H1 (cell line): ENCODE data around the gene STOML1. TPM values are rescaled to one million over a fixed set of nuclear protein-coding genes. Genes with fewer than 3 reads are reported as not detected.

ENCODE experiments used
- polyA plus RNA-seq, 7 experiments: library from polyadenylated mRNA; depleted of rRNA in 3 of 7; stranded (reverse) in 5 of 7; unstranded in 2 of 7; fragments of >200 nt in 5 of 7; fragments of 200-250 nt in 2 of 7; gene quantifications; 1 replicate in 5 of 7; 2 replicates in 1 of 7; 4 replicates in 1 of 7; pipeline versions ENCODE4 v1.2.1 to v1.2.3, GENCODE V29; 2011 to 2013; ENCODE audit warnings: missing spikeins in 2 of 7, mixed read lengths in 2 of 7
- total RNA-seq: library from RNA; stranded (reverse); fragmentation: NEBNext Ultra II Directional; extraction: Animal tissue kit (Norgen Biotek cat#: 25700); gene quantifications from 2 replicates; pipeline ENCODE4 v1.2.1, GENCODE V29; 2021
- TF ChIP-seq, protein P1 (sequence below): IDR thresholded peaks from 2 replicates; pipeline ENCODE4 v1.6.1; 2011; ENCODE audit warnings: low read length, improper control_type of control experiment

Gene STOML1
- total and polyA plus RNA-seq, 2 of the 8 experiments (the other 6 are each of a cell fraction or from before 2014, with no cell fraction given), result 2.6 to 3.2 TPM

DNA sequence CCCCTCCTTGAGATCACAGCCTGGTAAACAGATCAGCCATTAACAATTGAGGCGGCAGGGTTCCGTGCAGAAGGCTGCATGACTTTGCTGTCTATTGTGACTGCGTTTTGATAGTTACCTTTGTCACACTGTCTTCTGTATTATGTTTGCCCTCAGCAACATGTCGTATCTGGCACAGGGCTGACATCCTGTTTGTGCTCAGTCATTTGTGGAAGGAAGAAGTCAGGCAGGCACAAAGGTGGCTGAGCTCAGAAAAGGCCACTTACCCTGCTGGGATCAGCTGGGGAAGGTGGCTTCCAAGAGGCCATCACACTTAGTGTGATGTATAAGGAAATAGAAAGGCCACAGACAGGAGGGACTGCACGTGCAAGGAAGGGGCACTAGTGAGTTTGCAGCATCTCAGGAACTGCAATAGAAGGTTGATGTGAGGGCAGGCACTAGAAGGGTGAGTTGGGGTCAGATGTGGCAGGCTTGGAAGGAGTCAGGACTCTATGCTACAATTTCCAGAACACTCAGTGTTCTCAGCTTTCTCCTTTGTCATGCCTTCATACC, 15.8 kb upstream of the STOML1 start (continued):
- TF ChIP-seq, protein P1, sequence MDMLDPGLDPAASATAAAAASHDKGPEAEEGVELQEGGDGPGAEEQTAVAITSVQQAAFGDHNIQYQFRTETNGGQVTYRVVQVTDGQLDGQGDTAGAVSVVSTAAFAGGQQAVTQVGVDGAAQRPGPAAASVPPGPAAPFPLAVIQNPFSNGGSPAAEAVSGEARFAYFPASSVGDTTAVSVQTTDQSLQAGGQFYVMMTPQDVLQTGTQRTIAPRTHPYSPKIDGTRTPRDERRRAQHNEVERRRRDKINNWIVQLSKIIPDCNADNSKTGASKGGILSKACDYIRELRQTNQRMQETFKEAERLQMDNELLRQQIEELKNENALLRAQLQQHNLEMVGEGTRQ, result no peak
